HUES64 (cell line): ENCODE results near the gene TMEM8B. TPM values are rescaled to one million over a fixed set of nuclear protein-coding genes. Genes with fewer than 3 reads are reported as not detected.

Experiments
- H3K27ac ChIP-seq: 2 replicates; pipeline ENCODE4 v1.7.0; 2013; ENCODE audit warnings: low read depth, low read length, inconsistent platforms
- H3K27me3 ChIP-seq: 2 replicates; pipeline ENCODE4 v1.6.1; 2013; ENCODE audit warnings: mild to moderate bottlenecking, low read length; ENCODE audit not compliant: insufficient read depth
- H3K36me3 ChIP-seq: 2 replicates; pipeline ENCODE4 v1.6.1; 2013; ENCODE audit warnings: mild to moderate bottlenecking, low read length; ENCODE audit not compliant: insufficient read depth
- H3K4me1 ChIP-seq: 2 replicates; pipeline ENCODE4 v1.6.1; 2013; ENCODE audit warnings: mild to moderate bottlenecking, low read length, moderate library complexity; ENCODE audit not compliant: insufficient read depth
- H3K4me3 ChIP-seq: 2 replicates; pipeline ENCODE4 v1.5.1; 2013; ENCODE audit warnings: mild to moderate bottlenecking, low read length, moderate library complexity
- H3K9ac ChIP-seq: 2 replicates; pipeline ENCODE4 v1.6.1; 2013; ENCODE audit warnings: mild to moderate bottlenecking, low read depth, low read length
- H3K9me3 ChIP-seq: 2 replicates; pipeline ENCODE4 v1.6.1; 2013; ENCODE audit warnings: low read depth, low read length; ENCODE audit not compliant: insufficient read depth
- WGBS: fragments of 150-250, 120-280 bp; methylation state at CpG from one replicate; pipeline ENCODE4 v1.1.7; 2013; ENCODE audit warnings: missing lambda C conversion rate; 5-methylcytosine and 5-hydroxymethylcytosine counted together
- polyA plus RNA-seq, 2 experiments: library from polyadenylated mRNA; stranded (reverse); fragments of 50-300 nt; gene quantifications; one replicate each; pipeline ENCODE4 v1.2.3, GENCODE V29; 2013

Gene TMEM8B
- 4.5 TPM for polyA plus RNA-seq (2013, experiment 1 of 2)
- 8.4 TPM for polyA plus RNA-seq (2013, experiment 2 of 2)

- no peak within 1 kb of the TSS; the same call in 1 of the 2 replicates for H3K27ac ChIP-seq
- under 1% methylated on average over 53 of the region's 53 CpGs for WGBS
- no peaks in the 10 kb centered on the region for H3K9me3 ChIP-seq
- H3K27me3 ChIP-seq = no peaks in the 10 kb centered on the region
- peak within 1 kb of the TSS; percentile 43 for H3K9ac ChIP-seq
- H3K36me3 ChIP-seq = no peaks in the 10 kb centered on the region
- peak within 1 kb of the TSS; percentile 70 for H3K4me3 ChIP-seq
- peaks cover 2% of the 10 kb centered on the region; the same call in 1 of the 2 replicates for H3K4me1 ChIP-seq
Measured at GRCh38 chr9:35829084-35829763, at the start of gene TMEM8B. Gene TMEM8B, plus strand, starts transcription at chr9:35829228. Its CDS starts 220 bp downstream, at chr9:35829448.

- no CpG with 5 or more reads among the region's 2 CpGs for WGBS
Measured at GRCh38 chr9:35781066-35781465, 48.0 kb upstream of the TMEM8B start.

GRCh38 chr9:35783418-35783817, 45.6 kb upstream of the TMEM8B start:
- Histone ChIP-seq H3K4me3 (no peak overlapping the region), H3K9me3 (no peaks in the 10 kb centered on the region), H3K27me3 (no peaks in the 10 kb centered on the region), H3K36me3 (peaks cover 6% of the 10 kb centered on the region; the same call in 1 of the 2 replicates), H3K4me1 (no peaks in the 10 kb centered on the region), H3K9ac (no peak overlapping the region), H3K27ac (no peak overlapping the region)

More at GRCh38 chr9:35781066-35781465, 48.0 kb upstream of the TMEM8B start:
- no peaks in the 10 kb centered on the region for H3K9me3 ChIP-seq
- no peak overlapping the region for H3K9ac ChIP-seq
- H3K4me3 ChIP-seq = no peak overlapping the region
- no peak overlapping the region for H3K27ac ChIP-seq
- peaks cover 3% of the 10 kb centered on the region; the same call in 1 of the 2 replicates for H3K36me3 ChIP-seq
- no peaks in the 10 kb centered on the region for H3K27me3 ChIP-seq
- H3K4me1 ChIP-seq = 0 out of 2 replicates have a peak, but pooled peaks cover 2% of the 10 kb centered on the region

- Histone ChIP-seq H3K27me3 (peaks cover 5% of the 10 kb centered on the region), H3K27ac (no peak overlapping the region), H3K36me3 (peaks cover 2% of the 10 kb centered on the region; the same call in 1 of the 2 replicates), H3K9me3 (no peaks in the 10 kb centered on the region), H3K9ac (no peak overlapping the region), H3K4me3 (no peak overlapping the region), H3K4me1 (peaks cover 6% of the 10 kb centered on the region)
- 100% methylated on average over 1 of the region's 2 CpGs for WGBS
Measured at GRCh38 chr9:35789541-35789940, 39.5 kb upstream of the TMEM8B start.

- H3K27ac ChIP-seq = no peak overlapping the region
- 47% methylated on average over 4 of the region's 4 CpGs for WGBS
- H3K9ac ChIP-seq = no peak overlapping the region
- no peaks in the 10 kb centered on the region for H3K9me3 ChIP-seq
- peaks cover 2% of the 10 kb centered on the region; the same call in 1 of the 2 replicates for H3K36me3 ChIP-seq
- H3K4me1 ChIP-seq = peaks cover 6% of the 10 kb centered on the region
- peaks cover 5% of the 10 kb centered on the region for H3K27me3 ChIP-seq
- H3K4me3 ChIP-seq = no peak overlapping the region
Measured at GRCh38 chr9:35790025-35790384, 39.0 kb upstream of the TMEM8B start.

GRCh38 chr9:35790385-35791296, 38.4 kb upstream of the TMEM8B start:
- H3K4me1 ChIP-seq = peaks cover 6% of the 10 kb centered on the region
- H3K27ac ChIP-seq = no peak overlapping the region
- H3K9me3 ChIP-seq = no peaks in the 10 kb centered on the region
- WGBS = 23% methylated on average over 37 of the region's 37 CpGs
- peaks cover 5% of the 10 kb centered on the region for H3K27me3 ChIP-seq
- peak overlapping the region; percentile 44 for H3K9ac ChIP-seq
- peak overlapping the region; percentile 48 for H3K4me3 ChIP-seq
- H3K36me3 ChIP-seq = peaks cover 2% of the 10 kb centered on the region; the same call in 1 of the 2 replicates

GRCh38 chr9:35791297-35791921, 37.6 kb upstream of the TMEM8B start, which contains the start of gene NPR2:
Gene NPR2, plus strand, starts transcription at chr9:35791591. Its CDS starts 818 bp downstream, at chr9:35792409.
- Histone ChIP-seq H3K4me3 (peak within 1 kb of the TSS; percentile 68), H3K36me3 (peaks cover under 1% of the 10 kb centered on the region; the same call in 1 of the 2 replicates), H3K27ac (no peak within 1 kb of the TSS), H3K9ac (peak within 1 kb of the TSS; percentile 81), H3K27me3 (peaks cover 5% of the 10 kb centered on the region), H3K9me3 (no peaks in the 10 kb centered on the region), H3K4me1 (peaks cover 6% of the 10 kb centered on the region)
- WGBS = 1% methylated on average over 56 of the region's 64 CpGs

GRCh38 chr9:35792024-35792813, 36.8 kb upstream of the TMEM8B start:
- H3K4me1 ChIP-seq = peaks cover 6% of the 10 kb centered on the region
- H3K9me3 ChIP-seq = no peaks in the 10 kb centered on the region
- no peak overlapping the region; the same call in 1 of the 2 replicates for H3K9ac ChIP-seq
- no peak overlapping the region for H3K27ac ChIP-seq
- WGBS = 85% methylated on average over 32 of the region's 34 CpGs
- no peaks in the 10 kb centered on the region for H3K36me3 ChIP-seq
- peaks cover 5% of the 10 kb centered on the region for H3K27me3 ChIP-seq
- H3K4me3 ChIP-seq = peak overlapping the region; percentile 68

GRCh38 chr9:35792826-35793225, 36.2 kb upstream of the TMEM8B start:
- WGBS = 94% methylated on average over 14 of the region's 14 CpGs
- Histone ChIP-seq H3K9ac (no peak overlapping the region), H3K27me3 (peaks cover 5% of the 10 kb centered on the region), H3K4me3 (no peak overlapping the region), H3K4me1 (peaks cover 6% of the 10 kb centered on the region), H3K27ac (no peak overlapping the region), H3K36me3 (no peaks in the 10 kb centered on the region), H3K9me3 (no peaks in the 10 kb centered on the region)

- Histone ChIP-seq H3K9ac (no peak overlapping the region), H3K27ac (no peak overlapping the region), H3K4me3 (no peak overlapping the region), H3K27me3 (peaks cover 5% of the 10 kb centered on the region), H3K36me3 (no peaks in the 10 kb centered on the region), H3K4me1 (peaks cover 6% of the 10 kb centered on the region), H3K9me3 (no peaks in the 10 kb centered on the region)
- 80% methylated on average over 2 of the region's 2 CpGs for WGBS
Measured at GRCh38 chr9:35793461-35793860, 35.6 kb upstream of the TMEM8B start.
